Esophagus muscularis mucosa (tissue), 4 donors: ENCODE data around the gene RUNX1. TPM values are rescaled to one million over a fixed set of nuclear protein-coding genes. Genes with fewer than 3 reads are reported as not detected.

Source experiments
- DNase-seq: peaks from one replicate; pipeline ENCODE4 v3.0.0-alpha.2; 2017; ENCODE audit errors: extremely low spot score
- H3K27ac ChIP-seq, 4 donors: fragments of 200-600 bp; sonication (generic); replicated peaks in 1 of 4; 1 replicate in 3 of 4; 2 replicates in 1 of 4; pipeline ENCODE4 v1.5.1; 2016 to 2019; ENCODE audit warnings: mild to moderate bottlenecking in 1 of 4
- H3K27me3 ChIP-seq, 4 donors: fragments of 200-600 bp; sonication (generic); one replicate each; pipeline versions ENCODE4 v1.5.1 to v1.6.0; 2016 to 2019
- H3K36me3 ChIP-seq, 4 donors: fragments of 200-600 bp; sonication (generic); one replicate each; pipeline ENCODE4 v1.5.1; 2016 to 2019
- H3K4me1 ChIP-seq, 4 donors: fragments of 200-600 bp; sonication (generic); one replicate each; pipeline ENCODE4 v1.5.1; 2016 to 2019
- H3K4me3 ChIP-seq, 4 donors: fragments of 200-600 bp; sonication (generic); 1 replicate in 2 of 4; 2 replicates in 2 of 4; pipeline ENCODE4 v1.5.1; 2016 to 2019; ENCODE audit warnings: mild to moderate bottlenecking in 4 of 4, moderate library complexity in 1 of 4
- H3K9me3 ChIP-seq, 4 donors: fragments of 200-600 bp; sonication (generic); 1 replicate in 3 of 4; 2 replicates in 1 of 4; pipeline ENCODE4 v1.5.1; 2016 to 2019
- CTCF ChIP-seq, 3 experiments: fragments of 200-600 bp in 2 of 3; fragments of 450-650 bp in 1 of 3; sonication (generic) in 2 of 3; IDR thresholded peaks; one replicate each; pipeline ENCODE4 v1.5.1; 2017 to 2019; ENCODE audit warnings: antibody characterized with exemption in 3 of 3, mild to moderate bottlenecking in 2 of 3, moderate library complexity in 1 of 3
- EP300 ChIP-seq: sonication (generic); formaldehyde crosslinking; IDR thresholded peaks from one replicate; pipeline ENCODE4 v1.6.1; 2017; ENCODE audit warnings: antibody characterized with exemption
- POLR2A ChIP-seq: fragments of 450-650 bp; IDR thresholded peaks from one replicate; pipeline ENCODE4 v1.6.1; 2017; ENCODE audit warnings: antibody characterized with exemption, moderate library complexity, mild to moderate bottlenecking, low read depth
- POLR2AphosphoS5 ChIP-seq, 2 donors: sonication (generic); formaldehyde crosslinking; IDR thresholded peaks; one replicate each; pipeline ENCODE4 v1.6.1; 2017; ENCODE audit warnings: antibody characterized with exemption in 2 of 2
- WGBS: methylation state at CpG from one replicate; pipeline ENCODE4 v1.1.5; 2018; 5-methylcytosine and 5-hydroxymethylcytosine counted together
- intact Hi-C: fragments of 100-400 bp; cut with DNase I; formaldehyde crosslinking; loops from one replicate; pipeline ENCODE4 v1.15.1; 2023
- total RNA-seq, 4 donors: library from RNA; depleted of rRNA; stranded (reverse); fragments of >200 nt; gene quantifications; one replicate each; pipeline versions ENCODE4 v1.1.0 to v1.2.1, GENCODE V29; 2016

The RUNX1 gene
- total RNA-seq, 4 donors from 2014 or later: 3.7 to 10.9 (median 5.6) TPM

- WGBS: 78% methylated on average over 5 of the region's 5 CpGs
- peaks cover 0 to 3% (median 0%) of the 10 kb centered on the region in 4 donors for H3K4me1 ChIP-seq
- no peaks in the 10 kb centered on the region for H3K27me3 ChIP-seq
- no peak for TF ChIP-seq POLR2A
- no peak for TF ChIP-seq EP300
- no peak for TF ChIP-seq CTCF (IDR thresholded peaks at IDR 0.05)
- no peak for TF ChIP-seq POLR2AphosphoS5 (IDR thresholded peaks at IDR 0.05)
- no peak overlapping the region for H3K27ac ChIP-seq
- H3K4me3 ChIP-seq: no peak overlapping the region
- peaks cover 0 to 6% (median 3%) of the 10 kb centered on the region in 4 donors for H3K36me3 ChIP-seq
- DNase-seq: no peak
- H3K9me3 ChIP-seq: no peaks in the 10 kb centered on the region
- intact Hi-C loops: no loop called here
These were observed 189.0 kb downstream of the RUNX1 start for GRCh38 chr21:34859976-34860653.

- Histone ChIP-seq H3K27ac (no peak overlapping the region), H3K27me3 (no peaks in the 10 kb centered on the region), H3K4me3 (no peak overlapping the region), H3K36me3 (peaks cover 0 to 6% (median 0%) of the 10 kb centered on the region in 4 donors), H3K4me1 (peaks cover 0 to 3% (median 0%) of the 10 kb centered on the region in 4 donors), H3K9me3 (no peaks in the 10 kb centered on the region)
- no peak for TF ChIP-seq POLR2AphosphoS5 (IDR thresholded peaks at IDR 0.05)
- TF ChIP-seq CTCF (IDR thresholded peaks at IDR 0.05): no peak
- no peak for TF ChIP-seq POLR2A
- no peak for TF ChIP-seq EP300
- DNase-seq: no peak
- intact Hi-C loops: no loop called here
- WGBS: 59% methylated on average over 3 of the region's 3 CpGs
These were observed 190.5 kb downstream of the RUNX1 start for GRCh38 chr21:34858559-34858958.

- peaks cover 0 to 6% (median 0%) of the 10 kb centered on the region in 4 donors for H3K36me3 ChIP-seq
- no peak overlapping the region for H3K27ac ChIP-seq
- intact Hi-C loops: no loop called here
- no peak overlapping the region for H3K4me3 ChIP-seq
- no peak for TF ChIP-seq POLR2A
- no peak for TF ChIP-seq POLR2AphosphoS5 (IDR thresholded peaks at IDR 0.05)
- TF ChIP-seq EP300: no peak
- TF ChIP-seq CTCF (IDR thresholded peaks at IDR 0.05): no peak
- H3K4me1 ChIP-seq: peaks cover 0 to 3% (median 0%) of the 10 kb centered on the region in 4 donors
- no peaks in the 10 kb centered on the region for H3K9me3 ChIP-seq
- DNase-seq: no peak
- no peaks in the 10 kb centered on the region for H3K27me3 ChIP-seq
- 80% methylated on average over 4 of the region's 4 CpGs for WGBS
These were observed 191.2 kb downstream of the RUNX1 start for GRCh38 chr21:34857874-34858273.

- Histone ChIP-seq H3K4me3 (no peak overlapping the region), H3K27me3 (no peaks in the 10 kb centered on the region), H3K9me3 (no peaks in the 10 kb centered on the region), H3K36me3 (peaks cover 0 to 6% (median 0%) of the 10 kb centered on the region in 4 donors), H3K4me1 (peaks cover 0 to 3% (median 0%) of the 10 kb centered on the region in 4 donors), H3K27ac (no peak overlapping the region)
- intact Hi-C loops: no loop called here
- TF ChIP-seq POLR2A (no peak), EP300 (no peak), CTCF (IDR thresholded peaks at IDR 0.05) (no peak), POLR2AphosphoS5 (IDR thresholded peaks at IDR 0.05) (no peak)
- no peak for DNase-seq
- 70% methylated on average over 9 of the region's 9 CpGs for WGBS
These were observed 191.9 kb downstream of the RUNX1 start for GRCh38 chr21:34857122-34857713.
